ENCODE results near the gene METTL26.
A peak's percentile ranks its signal among the peaks of the same experiment; 100 is the strongest.

METTL26 gene

DNA sequence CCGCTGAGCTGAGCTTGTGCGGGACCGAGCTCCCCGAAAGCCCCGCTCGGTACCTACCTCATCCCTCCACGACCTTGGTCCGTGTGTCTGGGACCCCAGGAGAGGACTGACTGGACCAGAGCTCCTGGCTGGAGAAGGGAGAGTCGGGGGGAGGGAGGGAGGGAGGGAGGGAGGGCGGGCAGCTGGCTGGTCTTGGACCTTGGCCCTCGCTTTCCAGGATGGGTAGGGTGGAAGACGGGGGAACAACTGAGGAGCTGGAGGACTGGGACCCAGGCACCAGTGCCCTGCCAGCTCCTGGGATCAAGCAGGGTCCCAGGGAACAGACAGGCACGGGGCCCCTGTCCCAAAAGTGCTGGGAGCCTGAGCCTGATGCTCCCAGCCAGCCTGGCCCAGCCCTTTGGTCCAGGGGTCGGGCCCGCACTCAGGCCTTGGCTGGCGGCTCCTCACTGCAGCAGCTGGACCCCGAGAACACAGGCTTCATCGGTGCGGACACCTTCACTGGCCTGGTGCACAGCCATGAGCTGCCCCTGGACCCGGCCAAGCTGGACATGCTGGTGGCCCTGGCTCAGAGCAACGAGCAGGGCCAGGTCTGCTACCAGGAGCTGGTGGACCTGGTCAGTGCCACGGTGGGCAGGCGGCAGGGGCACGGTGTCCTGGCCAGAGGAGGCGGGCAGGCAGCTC is 39.9 kb upstream of the METTL26 start:
- no peak for DNase-seq (ENCODE audit: extremely low read depth in 1 of 2, low read depth in 1 of 2)

DNA sequence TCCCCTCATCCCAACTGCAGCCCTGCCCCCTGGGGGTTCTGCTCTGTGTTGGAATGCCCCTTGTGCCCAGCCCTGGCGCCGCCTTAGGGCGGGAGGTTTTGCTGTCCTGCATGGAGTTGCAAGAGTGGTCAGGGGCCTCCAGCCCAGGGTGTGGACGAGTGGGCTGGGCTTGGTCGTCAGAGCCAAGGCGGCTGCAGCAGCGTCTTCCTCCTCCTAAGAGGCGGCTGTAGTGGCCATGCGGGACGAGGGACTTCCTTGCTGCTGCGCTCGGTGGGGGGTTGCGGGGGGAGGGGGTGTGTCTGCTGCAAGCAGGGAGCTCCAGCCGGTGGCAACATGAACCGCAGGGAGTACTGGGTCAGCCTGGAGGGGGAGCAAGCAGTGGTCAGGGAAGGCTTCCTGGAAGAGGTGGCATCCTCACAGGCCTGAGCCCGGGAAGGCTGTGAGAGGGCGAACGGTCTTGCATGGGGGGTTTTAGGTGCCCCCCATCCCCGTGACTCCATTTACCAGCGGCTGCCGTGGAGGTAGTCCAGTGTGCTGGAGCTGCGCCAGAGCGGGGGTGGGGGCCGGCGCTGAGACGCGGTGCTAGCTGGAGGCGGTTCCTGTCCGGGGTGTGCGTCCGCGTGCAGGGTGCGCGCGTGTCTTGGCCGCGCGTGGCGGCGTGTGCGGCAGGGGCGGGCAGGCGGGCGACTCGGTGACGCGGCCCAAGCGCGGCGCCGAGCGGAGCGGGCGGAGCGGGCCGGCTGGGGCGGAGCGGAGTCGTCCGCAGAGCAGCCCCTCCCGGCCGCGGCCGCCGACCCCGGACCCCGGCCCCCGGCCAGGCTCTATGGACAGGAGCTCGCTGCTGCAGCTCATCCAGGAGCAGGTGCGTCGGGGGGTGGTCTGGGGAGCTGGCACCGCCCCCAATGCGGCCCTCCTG is 39.1 kb upstream of the METTL26 start, which contains the start of gene RHBDL1:
RHBDL1 (plus strand) TSS at position 704 of the 916 bp plus-strand sequence; CDS start at position 824, 120 bp downstream.
- DNase-seq (ENCODE audit: extremely low read depth in 1 of 2, low read depth in 1 of 2), result no peak

DNA sequence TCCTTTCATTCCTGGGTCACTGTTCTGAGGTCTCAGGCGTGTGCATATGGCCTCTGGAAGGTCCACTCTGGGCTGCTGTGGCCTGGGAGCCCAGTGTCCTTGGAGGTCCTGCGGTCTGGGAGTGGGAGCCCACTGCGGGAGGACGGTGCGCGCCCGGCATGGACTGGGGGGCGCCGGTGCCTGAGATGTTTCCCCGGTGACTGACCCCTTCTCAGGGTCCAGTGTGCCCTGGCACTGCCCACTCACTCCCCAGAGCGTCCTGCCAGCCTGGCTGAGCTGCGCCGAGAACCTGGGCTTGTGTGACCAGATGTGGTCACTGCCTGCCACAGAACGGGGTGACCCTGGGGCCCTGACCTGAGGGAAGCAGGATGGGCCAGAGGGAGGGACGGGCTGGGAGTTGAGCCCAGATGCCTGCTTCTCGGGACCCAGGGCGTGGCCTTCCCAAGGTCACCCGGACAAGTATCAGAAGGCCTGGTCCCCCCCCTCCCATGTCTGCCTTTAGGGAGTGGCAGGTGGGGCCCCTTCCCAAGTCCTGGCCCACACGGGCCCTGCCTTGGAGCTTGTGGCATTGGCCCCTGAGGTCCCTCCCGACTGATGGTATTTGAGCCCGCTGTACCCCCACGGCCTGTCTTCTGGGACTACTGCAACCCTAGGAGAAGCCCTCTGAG is 38.2 kb upstream of the METTL26 start:
- no peak for DNase-seq (ENCODE audit: extremely low read depth in 1 of 2, low read depth in 1 of 2)

DNA sequence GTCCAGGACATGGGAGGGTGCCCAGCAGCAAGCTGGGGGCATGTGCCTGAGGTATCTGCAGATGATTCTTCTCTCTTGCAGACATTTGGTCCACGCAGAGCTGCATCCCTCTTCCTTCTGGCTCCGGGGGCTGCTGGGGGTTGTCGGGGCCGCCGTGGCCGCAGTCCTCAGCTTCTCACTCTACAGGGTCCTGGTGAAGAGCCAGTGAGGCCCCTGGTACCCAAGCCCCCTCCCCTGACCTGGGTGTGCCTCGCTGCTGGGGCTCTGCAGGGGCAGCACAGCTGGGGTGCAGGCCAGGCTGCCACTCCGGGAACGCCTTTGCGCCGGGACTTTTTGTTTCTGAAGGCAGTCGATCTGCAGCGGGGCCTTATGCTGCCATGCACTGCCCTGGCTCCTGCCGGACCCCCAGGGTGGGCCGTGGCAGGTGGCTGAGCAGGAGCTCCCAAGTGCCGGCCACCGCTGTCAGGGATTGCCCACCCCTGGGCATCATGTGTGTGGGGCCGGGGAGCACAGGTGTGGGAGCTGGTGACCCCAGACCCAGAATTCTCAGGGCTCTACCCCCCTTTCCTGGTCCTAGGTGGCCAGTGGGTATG is 37.4 kb upstream of the METTL26 start:
- no peak for DNase-seq (ENCODE audit: extremely low read depth in 1 of 2, low read depth in 1 of 2)

DNA sequence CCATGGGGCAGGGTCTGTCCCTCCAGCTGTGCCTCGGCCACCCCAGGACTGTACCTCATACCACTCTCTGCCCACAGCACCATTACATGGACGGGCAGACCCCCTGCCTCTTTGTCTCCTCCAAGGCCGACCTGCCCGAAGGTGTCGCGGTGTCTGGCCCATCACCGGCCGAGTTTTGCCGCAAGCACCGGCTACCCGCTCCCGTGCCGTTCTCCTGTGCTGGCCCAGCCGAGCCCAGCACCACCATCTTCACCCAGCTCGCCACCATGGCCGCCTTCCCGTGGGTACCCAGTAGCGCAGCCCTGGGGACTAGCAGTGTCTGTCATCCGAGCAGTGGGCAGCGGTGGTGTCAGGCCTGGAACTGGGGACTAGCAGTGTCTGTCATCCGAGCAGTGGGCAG is 36.7 kb upstream of the METTL26 start:
- no peak for DNase-seq (ENCODE audit: extremely low read depth in 1 of 2, low read depth in 1 of 2)

DNA sequence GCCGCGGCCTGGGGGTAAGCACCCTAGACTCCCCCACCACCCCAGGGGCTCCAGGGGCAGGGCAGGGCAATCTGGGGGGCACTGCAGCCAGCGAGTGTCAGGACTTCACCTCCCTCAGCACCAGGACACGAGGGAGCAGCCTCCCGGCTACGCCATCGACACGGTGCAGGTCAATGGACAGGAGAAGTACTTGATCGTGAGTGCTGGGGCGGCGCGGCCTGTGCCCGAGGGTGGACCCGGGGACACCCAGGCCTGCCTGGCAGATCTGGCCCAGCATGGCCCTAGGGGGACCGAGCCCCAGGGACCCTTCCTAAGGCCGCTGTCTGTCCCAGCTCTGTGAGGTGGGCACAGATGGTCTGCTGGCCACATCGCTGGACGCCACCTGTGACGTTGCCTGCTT is 36.3 kb upstream of the METTL26 start:
- no peak for DNase-seq (ENCODE audit: extremely low read depth in 1 of 2, low read depth in 1 of 2)

DNA sequence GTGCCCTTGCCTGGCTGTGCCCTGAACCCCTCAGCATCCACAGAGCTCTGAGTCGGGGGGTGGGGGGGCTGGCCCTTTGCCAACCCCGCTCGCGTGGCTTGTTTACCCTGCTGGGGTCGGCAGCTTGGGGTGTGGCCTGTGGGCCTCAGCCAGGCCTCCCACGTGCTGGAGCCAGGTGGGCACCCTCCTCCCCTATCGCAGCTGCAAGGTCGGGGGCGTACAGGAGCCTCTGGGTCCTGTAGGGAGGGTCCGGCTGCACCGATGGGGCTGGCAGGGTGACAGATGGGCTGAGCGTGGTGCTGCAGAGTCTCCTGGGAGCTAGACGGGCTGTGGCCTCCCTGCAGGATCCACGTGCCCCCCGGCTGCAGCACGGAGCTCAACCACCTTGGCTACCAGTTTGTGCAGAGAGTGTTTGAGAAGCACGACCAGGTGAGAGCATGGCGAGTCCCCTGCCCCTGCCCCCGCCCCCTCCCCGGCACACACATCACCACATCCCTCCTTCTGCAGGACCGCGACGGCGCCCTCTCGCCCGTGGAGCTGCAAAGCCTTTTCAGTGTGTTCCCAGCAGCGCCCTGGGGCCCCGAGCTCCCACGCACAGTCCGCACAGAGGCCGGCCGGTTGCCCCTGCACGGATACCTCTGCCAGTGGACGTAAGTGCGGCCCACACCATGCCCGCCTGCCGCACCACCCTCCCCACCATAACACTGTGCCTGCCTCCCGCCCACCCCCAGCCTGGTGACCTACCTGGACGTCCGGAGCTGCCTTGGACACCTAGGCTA is 35.4 kb upstream of the METTL26 start:
- no peak for DNase-seq (ENCODE audit: extremely low read depth in 1 of 2, low read depth in 1 of 2)

DNA sequence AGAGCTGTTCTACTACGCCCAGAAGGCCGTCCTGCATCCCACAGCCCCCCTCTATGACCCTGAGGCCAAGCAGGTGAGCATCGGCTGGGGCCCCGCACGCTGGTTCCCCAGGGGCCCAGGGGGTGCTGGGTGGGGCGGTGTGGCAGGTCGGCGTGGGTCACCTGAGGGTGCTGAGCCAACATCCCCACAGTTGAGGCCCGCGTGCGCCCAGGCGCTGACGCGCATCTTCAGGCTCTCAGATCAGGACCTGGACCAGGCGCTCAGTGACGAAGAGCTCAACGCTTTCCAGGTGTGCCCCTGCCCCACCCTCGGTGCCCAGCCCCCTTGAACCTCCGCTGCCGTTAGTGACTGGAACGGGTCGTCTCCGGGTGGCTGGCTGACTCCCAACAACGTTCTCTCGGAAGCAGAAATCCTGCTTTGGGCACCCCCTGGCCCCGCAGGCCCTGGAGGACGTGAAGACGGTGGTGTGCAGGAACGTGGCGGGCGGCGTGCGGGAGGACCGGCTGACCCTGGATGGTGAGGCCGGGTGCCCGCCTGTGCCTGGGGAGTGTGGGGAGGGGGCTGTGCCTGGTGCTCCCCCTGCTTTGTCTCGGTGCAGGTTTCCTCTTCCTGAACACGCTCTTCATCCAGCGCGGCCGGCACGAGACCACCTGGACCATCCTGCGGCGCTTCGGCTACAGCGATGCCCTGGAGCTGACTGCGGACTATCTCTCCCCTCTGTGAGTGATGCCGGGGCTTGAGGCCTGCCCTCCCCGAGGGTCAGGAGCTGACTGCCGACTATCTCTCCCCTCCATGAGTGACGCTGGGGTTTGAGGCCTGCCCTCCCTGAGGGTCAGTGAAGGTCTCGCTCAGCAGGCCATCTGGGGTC is 34.6 kb upstream of the METTL26 start:
- no peak for DNase-seq (ENCODE audit: extremely low read depth in 1 of 2, low read depth in 1 of 2)

DNA sequence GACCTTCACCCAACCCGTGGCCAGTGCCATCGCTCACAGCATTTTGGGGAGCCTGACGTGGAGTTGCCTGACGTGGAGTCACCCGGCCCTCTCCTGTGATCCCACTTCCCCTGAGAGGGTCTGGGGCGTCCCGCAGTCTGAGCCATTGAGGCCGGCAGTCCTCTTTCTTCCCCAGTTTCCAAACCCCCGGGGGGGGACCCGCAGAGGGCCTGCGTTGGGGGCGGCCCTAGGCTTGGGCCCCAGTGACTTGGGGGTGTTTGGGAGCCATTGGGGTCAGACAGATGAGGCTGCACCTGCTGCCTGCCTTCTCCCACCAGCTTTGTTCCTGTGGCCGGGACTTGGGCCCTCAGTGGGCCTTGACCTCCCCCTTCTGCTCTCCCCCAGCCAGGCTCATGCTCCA is 33.6 kb upstream of the METTL26 start:
- no peak for DNase-seq (ENCODE audit: extremely low read depth in 1 of 2, low read depth in 1 of 2)

DNA sequence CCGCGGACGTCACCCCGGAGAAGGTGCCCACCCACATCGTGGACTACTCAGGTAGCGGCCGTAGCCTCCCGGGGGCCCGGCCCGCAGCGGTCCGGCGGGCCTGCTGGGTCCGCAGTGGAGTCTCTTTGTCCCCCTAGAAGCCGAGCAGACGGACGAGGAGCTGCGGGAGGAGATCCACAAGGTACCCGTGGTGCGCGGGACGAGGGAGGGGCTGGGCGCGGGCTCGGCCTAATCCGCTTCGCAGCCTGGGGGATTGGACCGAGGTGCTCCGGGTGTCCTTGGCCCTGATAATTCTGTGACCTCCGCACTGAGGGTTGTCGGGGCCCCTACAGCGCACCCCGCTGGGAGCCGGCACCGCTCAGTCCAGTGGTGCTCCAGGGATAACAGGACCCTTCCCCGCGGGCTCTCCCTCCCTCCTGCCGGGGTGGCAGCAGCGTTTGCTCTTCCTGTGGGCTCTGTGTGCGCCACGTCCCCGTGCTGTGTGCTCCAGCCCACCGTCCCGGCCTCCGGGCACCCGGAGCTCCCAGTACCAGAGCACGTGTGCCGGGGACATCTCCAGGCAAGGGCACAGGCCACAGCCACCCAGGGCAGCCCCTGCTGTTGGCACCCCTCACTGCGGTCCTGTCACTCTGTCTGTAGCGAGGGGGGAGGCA is 32.5 kb upstream of the METTL26 start:
- DNase-seq (ENCODE audit: extremely low read depth in 1 of 2, low read depth in 1 of 2), result no peak

DNA sequence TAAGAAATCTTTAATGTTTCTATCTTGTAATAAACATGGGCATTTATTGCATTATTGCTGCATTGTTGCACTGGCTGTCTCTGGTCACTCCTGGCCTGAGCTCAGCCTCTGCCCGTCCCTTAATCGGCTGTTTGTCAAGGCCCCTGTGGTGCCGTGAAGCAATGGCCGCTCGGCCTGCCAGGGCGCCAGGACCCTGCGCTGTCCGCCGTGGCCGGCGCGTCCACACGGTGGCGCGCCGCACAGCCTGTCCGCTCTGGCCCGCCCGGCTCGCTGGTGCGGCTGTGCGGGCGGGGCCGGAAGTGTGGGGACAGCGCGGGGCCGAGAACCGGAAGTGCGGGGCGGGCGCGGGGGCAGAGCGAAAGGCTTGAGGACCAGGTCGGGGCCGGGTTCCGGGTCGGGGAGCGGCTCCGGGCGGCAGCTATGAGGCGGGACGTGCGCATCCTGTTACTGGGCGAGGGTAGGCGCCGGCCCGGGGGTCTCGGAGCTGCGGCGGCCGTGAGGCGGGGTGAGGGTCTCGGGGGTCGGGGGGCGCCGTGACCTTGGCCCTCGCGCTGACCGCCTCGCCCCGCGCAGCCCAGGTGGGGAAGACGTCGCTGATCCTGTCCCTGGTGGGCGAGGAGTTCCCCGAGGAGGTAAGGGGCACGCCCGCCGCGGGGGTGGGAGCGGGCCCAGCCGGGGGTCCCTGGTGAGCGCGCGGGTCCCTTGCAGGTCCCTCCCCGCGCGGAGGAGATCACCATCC is 31.8 kb upstream of the METTL26 start, which contains the start of gene RHOT2:
RHOT2 (plus strand) TSS at position 353 of the 739 bp plus-strand sequence; CDS start at position 421, 68 bp downstream.
- peak; percentile 87 to 92 for DNase-seq (ENCODE audit: extremely low read depth in 1 of 2, low read depth in 1 of 2)

DNA sequence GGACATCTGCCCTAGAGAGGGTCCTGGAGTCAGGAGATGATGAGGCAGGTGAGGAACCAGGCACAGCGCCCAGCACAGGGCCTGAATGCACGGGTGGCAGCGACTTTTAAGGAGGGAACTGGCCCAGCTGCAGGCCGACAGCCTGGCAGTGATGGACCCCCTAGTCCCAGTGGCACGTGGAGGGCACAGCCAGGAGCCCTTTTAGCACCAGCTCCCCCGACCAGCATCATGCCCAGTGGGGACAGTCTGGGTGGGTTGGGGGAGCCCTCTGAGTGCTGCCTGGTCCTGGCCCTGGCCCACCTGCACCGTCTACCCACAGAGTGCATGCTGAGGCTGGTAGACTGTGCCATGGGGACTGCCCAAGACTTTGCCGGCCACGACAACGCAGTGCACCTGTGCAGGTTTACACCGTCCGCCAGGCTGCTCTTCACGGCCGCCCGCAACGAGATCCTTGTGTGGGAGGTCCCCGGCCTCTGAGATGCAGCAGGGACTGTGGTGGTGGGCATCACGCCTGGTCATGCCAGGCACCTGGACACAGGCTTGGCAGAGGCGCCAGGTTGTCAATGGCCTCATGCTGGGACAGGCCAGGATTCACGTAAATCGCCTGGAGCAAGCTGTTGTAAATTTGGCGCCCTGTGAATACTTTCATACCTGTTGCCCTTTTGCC is 31.1 kb upstream of the METTL26 start:
- DNase-seq (ENCODE audit: extremely low read depth in 1 of 2, low read depth in 1 of 2), result no peak

DNA sequence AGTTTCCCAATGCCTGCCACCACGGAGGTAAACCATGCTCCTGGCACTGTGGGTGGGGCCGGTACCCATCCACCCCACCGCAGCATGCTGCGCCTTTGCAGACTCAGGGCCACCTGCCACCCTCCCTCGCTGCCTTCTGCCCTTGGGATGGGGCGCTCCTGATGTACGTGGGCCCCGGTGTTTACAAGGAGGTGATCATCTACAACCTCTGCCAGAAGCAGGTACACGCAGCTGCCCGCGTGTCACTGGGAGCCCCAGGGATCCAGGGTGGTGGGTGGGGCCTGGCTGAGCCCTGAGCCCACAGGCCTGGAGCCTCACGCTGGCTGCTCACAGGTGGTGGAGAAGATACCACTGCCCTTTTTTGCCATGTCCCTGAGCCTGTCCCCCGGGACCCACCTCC is 30.5 kb upstream of the METTL26 start:
- DNase-seq (ENCODE audit: extremely low read depth in 1 of 2, low read depth in 1 of 2), result no peak

DNA sequence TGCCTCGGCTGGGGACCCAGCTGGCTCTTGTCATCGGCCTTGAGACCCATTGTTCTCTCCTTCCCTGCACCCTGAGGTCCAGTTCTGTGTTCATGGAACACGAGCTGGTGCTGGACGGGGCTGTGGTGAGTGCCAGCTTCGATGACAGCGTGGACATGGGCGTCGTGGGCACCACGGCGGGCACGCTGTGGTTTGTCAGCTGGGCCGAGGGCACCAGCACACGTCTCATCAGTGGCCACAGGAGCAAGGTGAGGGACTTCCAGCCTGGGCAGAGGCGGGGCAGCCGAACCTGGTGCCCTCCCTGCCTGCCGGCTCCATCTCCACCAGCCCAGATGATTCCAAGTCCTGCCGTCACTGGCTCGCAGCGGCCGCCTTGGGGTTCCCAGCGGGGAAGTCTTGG is 26.5 kb upstream of the METTL26 start:
- DNase-seq (ENCODE audit: extremely low read depth in 1 of 2, low read depth in 1 of 2), result no peak

DNA sequence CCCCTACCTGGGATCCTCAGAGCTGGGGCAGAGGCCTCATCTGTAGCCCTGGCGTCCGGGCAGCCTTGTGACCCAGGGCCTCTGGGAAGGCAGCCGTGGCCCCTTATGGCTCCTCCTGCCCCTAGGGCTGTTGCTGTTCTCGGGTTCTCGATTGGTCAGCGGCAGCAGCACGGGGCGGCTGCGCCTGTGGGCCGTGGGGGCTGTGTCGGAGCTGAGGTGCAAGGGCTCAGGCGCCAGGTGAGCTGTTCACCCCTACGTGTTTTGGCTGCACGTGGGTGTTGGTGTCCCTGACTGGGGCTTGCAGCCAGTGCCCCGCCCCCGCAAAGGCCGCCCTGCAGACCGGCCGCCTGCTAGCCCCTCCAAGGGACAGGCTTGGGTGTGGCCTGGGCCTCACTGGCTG is 26.0 kb upstream of the METTL26 start:
- DNase-seq (ENCODE audit: extremely low read depth in 1 of 2, low read depth in 1 of 2), result no peak

DNA sequence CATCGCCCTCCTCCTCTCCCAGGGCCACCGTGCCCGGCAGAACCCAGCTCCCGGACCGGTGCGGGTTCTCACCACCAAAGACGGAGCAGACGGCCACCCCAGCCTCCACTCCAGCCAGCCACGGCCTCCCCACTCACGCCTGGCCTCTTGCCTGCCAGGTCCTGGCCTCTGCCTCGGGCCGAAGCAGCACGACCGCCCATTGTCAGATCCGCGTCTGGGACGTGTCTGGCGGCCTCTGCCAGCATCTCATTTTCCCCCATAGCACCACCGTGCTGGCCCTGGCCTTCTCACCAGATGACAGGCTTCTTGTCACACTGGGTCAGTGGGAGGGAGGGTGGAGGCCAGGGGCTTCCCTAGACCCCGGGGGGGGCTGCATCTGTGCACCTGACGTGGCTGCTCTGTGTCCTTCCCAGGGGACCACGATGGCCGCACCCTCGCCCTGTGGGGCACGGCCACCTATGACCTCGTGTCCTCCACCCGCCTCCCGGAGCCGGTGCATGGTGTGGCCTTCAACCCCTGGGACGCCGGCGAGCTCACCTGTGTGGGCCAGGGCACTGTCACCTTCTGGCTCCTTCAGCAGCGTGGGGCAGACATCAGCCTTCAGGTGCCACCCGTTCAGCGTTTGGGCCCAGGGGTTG is 25.2 kb upstream of the METTL26 start:
- no peak for DNase-seq (ENCODE audit: extremely low read depth in 1 of 2, low read depth in 1 of 2)
